Brain microvascular endothelial cell (primary cell): Measurements from ENCODE around the gene DYSF.

Experiments used
- DNase-seq: peaks from one replicate; pipeline ENCODE4 v3.0.0-alpha.2; 2020
- H3K27ac ChIP-seq: fragments of 250-450 bp; sonication (Bioruptor Pico); 2 replicates; pipeline ENCODE4 v1.5.1; 2020; ENCODE audit warnings: mild to moderate bottlenecking, moderate library complexity
- H3K27me3 ChIP-seq: fragments of 250-450 bp; sonication (Bioruptor Pico); replicated peaks from 2 replicates; pipeline ENCODE4 v1.5.1; 2020; ENCODE audit warnings: mild to moderate bottlenecking
- H3K36me3 ChIP-seq: fragments of 250-450 bp; sonication (Bioruptor Pico); replicated peaks from 2 replicates; pipeline ENCODE4 v1.5.1; 2020; ENCODE audit warnings: mild to moderate bottlenecking
- H3K4me3 ChIP-seq: 2 replicates; pipeline ENCODE4 v1.5.1; 2011; ENCODE audit warnings: low read depth, mild to moderate bottlenecking, control low read depth, low read length, moderate library complexity
- in situ Hi-C: cut with HindIII; loops from 2 replicates; pipeline ENCODE4 v1.10.0; 2017; ENCODE audit warnings: low sequenced_read_pairs, low pct_ligation_motif_present
- TF ChIP-seq, protein P1 (sequence below): IDR thresholded peaks from 2 replicates; pipeline ENCODE4 v1.5.1; 2011; ENCODE audit warnings: low read depth, mild to moderate bottlenecking, moderate library complexity, low read length, control low read depth, inconsistent platforms; ENCODE audit errors: missing control alignments

Gene DYSF

DNA sequence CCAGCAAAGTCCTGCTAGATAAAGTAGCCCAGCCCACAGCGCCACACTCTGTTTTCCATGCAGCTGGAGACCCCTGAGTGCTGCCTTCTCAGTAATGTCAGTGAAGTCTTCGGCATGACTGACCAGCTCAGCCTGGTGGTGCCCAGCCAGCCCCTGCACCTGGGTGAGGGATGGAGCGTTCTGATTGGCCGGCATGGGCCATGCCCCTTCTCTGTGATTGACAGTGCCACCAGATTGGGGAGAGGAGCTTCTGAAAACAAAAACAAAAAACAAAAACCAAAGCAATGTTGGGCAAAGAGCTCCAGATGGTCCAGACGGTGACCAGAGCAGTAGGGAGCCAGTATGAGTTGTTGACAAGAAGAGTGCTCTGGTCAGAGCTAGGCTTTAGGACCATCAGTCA, 122.6 kb downstream of the DYSF start:
- H3K27me3 ChIP-seq = no peaks in the 10 kb centered on the region
- H3K27ac ChIP-seq = no peak overlapping the region
- H3K36me3 ChIP-seq = peaks cover 7% of the 10 kb centered on the region
- TF ChIP-seq, protein P1, sequence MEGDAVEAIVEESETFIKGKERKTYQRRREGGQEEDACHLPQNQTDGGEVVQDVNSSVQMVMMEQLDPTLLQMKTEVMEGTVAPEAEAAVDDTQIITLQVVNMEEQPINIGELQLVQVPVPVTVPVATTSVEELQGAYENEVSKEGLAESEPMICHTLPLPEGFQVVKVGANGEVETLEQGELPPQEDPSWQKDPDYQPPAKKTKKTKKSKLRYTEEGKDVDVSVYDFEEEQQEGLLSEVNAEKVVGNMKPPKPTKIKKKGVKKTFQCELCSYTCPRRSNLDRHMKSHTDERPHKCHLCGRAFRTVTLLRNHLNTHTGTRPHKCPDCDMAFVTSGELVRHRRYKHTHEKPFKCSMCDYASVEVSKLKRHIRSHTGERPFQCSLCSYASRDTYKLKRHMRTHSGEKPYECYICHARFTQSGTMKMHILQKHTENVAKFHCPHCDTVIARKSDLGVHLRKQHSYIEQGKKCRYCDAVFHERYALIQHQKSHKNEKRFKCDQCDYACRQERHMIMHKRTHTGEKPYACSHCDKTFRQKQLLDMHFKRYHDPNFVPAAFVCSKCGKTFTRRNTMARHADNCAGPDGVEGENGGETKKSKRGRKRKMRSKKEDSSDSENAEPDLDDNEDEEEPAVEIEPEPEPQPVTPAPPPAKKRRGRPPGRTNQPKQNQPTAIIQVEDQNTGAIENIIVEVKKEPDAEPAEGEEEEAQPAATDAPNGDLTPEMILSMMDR = no peak
- H3K4me3 ChIP-seq = no peak overlapping the region
- DNase-seq = no peak
- in situ Hi-C loops = no loop called here

DNA sequence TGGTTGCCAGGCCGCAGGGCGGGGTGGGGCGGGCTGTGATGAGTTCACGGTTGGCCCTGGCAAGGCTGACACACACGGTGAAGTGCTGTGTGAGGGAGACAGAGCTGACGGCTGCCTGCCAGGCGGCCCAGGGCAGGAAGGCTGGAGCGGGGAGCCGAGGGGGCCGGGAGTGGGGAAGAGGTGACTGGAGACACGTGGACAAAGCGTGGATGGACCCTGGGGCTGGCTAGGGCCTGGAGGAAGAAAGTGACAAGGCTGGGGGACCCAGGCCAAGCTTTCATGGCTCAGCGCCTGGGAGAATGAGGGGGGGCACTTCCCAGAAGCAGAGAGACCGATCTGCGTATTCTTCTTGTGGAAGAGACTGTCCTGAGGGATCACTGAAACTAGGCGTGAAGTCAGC, 123.2 kb downstream of the DYSF start:
- H3K27me3 ChIP-seq = no peaks in the 10 kb centered on the region
- no peak overlapping the region for H3K27ac ChIP-seq
- TF ChIP-seq, protein P1 = no peak
- DNase-seq = no peak
- in situ Hi-C loops = no loop called here
- no peak overlapping the region for H3K4me3 ChIP-seq
- H3K36me3 ChIP-seq = peaks cover 5% of the 10 kb centered on the region

DNA sequence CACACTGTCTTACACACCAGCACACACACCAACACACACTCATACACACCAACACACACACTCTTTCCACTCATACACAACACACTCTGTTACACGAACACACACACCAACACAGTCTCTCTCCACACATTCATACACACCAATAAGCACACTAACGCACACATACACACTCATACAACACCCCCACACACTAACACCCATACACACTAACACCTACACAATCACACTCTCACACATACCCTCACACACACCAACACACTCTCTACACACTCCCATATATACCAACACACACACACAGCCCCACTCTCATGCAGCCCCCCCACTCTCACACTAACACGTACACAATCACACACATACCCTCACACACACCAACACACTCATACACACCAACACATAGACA, 123.8 kb downstream of the DYSF start:
- Histone ChIP-seq H3K27me3 (no peaks in the 10 kb centered on the region), H3K27ac (no peak overlapping the region), H3K36me3 (peaks cover 5% of the 10 kb centered on the region), H3K4me3 (no peak overlapping the region)
- DNase-seq = no peak
- TF ChIP-seq, protein P1 = no peak
- in situ Hi-C loops = no loop called here

DNA sequence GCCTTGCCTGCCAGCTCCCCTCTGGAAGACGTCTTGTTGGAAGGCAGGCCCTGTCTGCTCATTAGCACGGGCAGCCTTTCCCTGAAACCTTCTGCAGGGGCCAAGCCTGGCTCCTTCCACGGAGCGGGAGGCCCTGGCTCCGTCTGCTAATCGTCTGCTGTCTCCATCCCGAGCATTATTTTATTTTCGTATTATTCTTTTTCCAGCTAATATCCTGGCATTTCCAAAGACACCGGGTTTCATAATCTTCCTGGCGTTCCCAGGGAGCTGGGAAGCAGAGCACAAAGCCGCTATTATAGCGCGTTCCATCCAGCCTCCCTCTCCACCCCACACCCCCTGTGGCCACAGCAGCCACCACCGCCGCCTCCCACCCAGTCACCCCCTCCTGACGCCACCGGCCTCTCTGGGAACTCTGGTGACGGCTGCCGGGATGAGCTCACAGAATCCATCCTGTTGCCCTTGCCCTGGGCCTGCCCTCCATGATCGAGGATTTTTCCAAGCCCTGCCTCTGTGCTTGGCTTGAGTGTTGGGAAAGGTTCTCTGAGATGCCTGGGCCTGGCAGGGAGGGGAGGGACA, 125.5 kb downstream of the DYSF start:
- H3K27me3 ChIP-seq = no peaks in the 10 kb centered on the region
- peaks cover 3% of the 10 kb centered on the region for H3K36me3 ChIP-seq
- no peak overlapping the region for H3K4me3 ChIP-seq
- no peak overlapping the region for H3K27ac ChIP-seq
- in situ Hi-C loops = no loop called here
- peak; percentile 31 for DNase-seq
- TF ChIP-seq, protein P1 = no peak

DNA sequence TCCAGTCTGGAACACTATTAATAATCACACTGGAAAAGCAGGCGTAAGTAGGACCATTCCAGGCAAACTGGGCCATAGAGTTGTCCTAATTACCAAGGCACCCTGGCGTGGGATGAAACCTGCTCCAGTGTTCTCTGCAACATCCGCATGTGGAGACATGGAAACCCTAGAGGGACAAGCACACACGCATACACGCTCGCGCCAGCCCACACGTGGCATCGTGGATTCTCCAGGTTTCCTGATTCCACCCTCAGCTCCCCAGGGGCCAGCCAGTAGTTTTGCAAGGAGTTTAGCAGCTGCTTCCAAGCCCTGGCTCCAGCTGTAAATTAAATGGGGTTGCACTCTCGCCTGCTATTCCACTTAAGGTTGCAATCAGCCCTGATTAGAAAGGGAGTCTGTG, 127.7 kb downstream of the DYSF start:
- in situ Hi-C loops = no loop called here
- H3K27ac ChIP-seq = no peak overlapping the region
- no peaks in the 10 kb centered on the region for H3K27me3 ChIP-seq
- TF ChIP-seq, protein P1 = no peak
- no peak overlapping the region for H3K4me3 ChIP-seq
- DNase-seq = no peak
- peaks cover 3% of the 10 kb centered on the region for H3K36me3 ChIP-seq

DNA sequence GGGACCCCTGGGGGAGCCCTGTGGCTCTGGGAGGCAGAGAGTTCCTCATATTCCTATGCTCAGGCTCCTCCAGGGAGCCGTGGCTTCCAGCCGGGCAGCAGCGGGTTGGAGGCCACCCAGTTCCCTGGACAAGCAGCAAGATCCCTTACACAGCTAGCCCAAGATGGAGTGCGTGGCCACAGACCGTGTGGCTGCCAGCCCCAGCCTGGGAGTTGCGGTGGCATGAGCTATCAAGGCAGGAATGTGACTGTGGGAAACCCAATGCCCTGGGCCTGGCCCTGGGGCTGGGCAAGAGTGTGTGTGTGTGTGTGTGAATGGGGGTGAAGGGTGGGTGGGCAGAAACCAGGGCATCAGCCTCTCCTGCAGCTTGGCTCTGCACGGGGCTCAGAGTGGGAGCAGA, 130.5 kb downstream of the DYSF start:
- no peak overlapping the region for H3K27ac ChIP-seq
- H3K4me3 ChIP-seq = no peak overlapping the region
- H3K27me3 ChIP-seq = no peaks in the 10 kb centered on the region
- TF ChIP-seq, protein P1 = no peak
- no peak for DNase-seq
- in situ Hi-C loops = no loop called here
- no peaks in the 10 kb centered on the region for H3K36me3 ChIP-seq
